Measurements from ENCODE around the gene XRN1.
A peak's percentile ranks its signal among the peaks of the same experiment; 100 is the strongest.
"Not testable (repeated sequence)": the region's sequence is repeated elsewhere in the genome, so short reads cannot be mapped to it uniquely, and the experiment has no call there.

Gene XRN1

DNA sequence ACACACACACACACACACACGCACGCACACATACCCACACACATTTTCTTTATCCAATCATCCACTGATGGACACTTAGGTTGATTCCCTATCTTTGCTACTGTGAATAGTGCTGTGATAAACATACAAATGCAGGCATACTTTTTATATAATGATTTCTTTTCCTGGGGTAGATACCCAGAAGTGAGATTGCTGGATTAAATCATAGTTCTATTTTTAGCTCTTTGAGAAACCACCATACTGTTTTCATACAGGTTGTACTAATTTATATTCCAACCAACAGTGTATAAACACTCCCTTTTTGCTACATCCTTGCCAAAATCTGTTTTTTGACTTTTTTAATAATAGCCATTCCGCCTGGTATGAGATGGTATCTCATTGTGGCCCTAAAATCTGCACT, 127.9 kb downstream of the XRN1 start:
- Mint-ChIP-seq H3K27me3 (no peaks in the 10 kb centered on the region), H3K9me3 (no peaks in the 10 kb centered on the region), H3K36me3 (peaks cover 11% of the 10 kb centered on the region), H3K4me1 (no peaks in the 10 kb centered on the region), H3K4me3 (no peak overlapping the region), H3K27ac (peak overlapping the region; percentile 6)

DNA sequence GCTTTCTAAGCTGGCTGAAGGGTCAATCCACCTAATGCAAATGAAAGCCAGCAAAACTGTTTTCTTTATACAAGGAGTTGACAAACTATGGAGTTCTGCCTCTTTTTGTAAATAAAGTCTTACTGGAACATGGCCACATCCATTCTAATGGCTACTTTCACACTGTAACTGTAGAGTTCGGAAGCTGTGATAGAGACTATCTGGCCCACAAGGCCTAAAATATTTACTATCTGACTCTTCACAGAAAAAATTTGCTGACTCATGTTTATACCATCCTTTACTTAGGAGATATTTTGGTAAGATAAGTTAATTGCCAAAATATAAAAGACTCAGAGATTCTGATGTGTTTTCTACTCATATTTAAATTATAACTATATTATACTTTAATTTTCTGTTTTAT, 128.7 kb downstream of the XRN1 start:
- no peak overlapping the region for H3K27ac Mint-ChIP-seq
- H3K4me3 Mint-ChIP-seq: no peak overlapping the region
- H3K9me3 Mint-ChIP-seq: no peaks in the 10 kb centered on the region
- H3K36me3 Mint-ChIP-seq: peaks cover 8% of the 10 kb centered on the region
- no peaks in the 10 kb centered on the region for H3K4me1 Mint-ChIP-seq
- no peaks in the 10 kb centered on the region for H3K27me3 Mint-ChIP-seq

DNA sequence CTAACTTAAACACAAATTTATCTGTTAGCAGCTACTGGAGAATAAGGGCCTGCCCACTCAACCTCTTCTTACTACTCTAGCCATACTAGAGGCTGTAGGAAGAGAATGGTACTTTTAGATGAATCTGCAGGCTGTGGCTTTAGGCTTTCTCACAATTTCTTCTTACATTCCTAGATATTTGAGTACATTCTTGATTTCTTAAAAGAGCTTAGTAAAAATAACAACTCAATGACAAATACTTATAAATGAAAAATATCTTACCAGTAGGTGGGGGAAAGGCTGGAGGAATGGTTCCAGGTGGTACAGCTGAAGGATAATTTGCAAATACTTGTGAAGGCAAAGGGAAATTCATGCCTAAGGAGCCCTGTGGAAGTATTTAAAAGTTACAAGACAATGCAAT, 129.5 kb downstream of the XRN1 start:
- Mint-ChIP-seq H3K27ac (no peak overlapping the region), H3K9me3 (no peaks in the 10 kb centered on the region), H3K27me3 (no peaks in the 10 kb centered on the region), H3K4me1 (no peaks in the 10 kb centered on the region), H3K4me3 (no peak overlapping the region), H3K36me3 (peaks cover 10% of the 10 kb centered on the region)

DNA sequence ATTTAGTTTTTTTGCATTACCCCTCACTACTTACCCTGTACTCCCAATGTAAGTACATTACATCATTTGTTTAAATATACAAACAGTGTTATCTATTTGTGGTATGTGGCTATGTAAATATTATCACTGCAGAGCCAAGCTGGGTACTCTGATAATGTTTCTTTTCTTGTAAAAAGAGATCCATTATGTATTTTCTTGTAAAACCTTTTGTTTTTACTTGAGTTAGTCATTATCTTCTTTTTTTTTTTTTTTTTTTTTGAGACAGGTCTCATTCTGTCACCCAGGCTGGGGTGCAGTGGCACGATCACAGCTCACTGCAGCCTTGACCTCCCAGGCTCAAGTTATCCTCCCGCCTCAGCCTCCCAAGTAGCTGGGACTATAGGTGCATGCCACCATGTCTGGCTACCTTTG, 131.9 kb downstream of the XRN1 start:
- H3K27me3 Mint-ChIP-seq, H3K27ac Mint-ChIP-seq, H3K9me3 Mint-ChIP-seq, H3K4me1 Mint-ChIP-seq, H3K4me3 Mint-ChIP-seq: not testable (repeated sequence)
- peaks cover 16% of the 10 kb centered on the region for H3K36me3 Mint-ChIP-seq

DNA sequence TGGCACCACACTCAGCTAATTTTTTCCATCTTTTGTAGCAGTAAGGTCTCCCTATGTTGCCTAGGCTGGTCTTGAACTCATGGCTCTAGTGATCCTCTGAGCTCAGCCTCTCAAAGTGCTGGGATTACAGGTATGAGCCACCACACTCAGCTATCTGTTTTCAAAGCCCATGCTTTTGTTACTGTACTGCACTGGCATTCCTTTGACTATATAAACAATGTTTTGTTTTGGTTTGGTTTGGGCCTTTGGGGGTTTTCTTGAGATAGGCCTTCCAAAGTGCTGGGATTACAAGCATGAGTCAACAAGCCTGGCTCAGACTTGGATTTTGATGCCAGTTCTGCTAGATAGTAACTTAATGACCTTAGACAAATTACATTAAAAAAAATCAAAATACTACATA, 132.8 kb downstream of the XRN1 start:
- peaks cover 14% of the 10 kb centered on the region for H3K36me3 Mint-ChIP-seq
- no peak overlapping the region for H3K4me3 Mint-ChIP-seq
- no peaks in the 10 kb centered on the region for H3K27me3 Mint-ChIP-seq
- no peaks in the 10 kb centered on the region for H3K9me3 Mint-ChIP-seq
- no peaks in the 10 kb centered on the region for H3K4me1 Mint-ChIP-seq
- no peak overlapping the region for H3K27ac Mint-ChIP-seq

DNA sequence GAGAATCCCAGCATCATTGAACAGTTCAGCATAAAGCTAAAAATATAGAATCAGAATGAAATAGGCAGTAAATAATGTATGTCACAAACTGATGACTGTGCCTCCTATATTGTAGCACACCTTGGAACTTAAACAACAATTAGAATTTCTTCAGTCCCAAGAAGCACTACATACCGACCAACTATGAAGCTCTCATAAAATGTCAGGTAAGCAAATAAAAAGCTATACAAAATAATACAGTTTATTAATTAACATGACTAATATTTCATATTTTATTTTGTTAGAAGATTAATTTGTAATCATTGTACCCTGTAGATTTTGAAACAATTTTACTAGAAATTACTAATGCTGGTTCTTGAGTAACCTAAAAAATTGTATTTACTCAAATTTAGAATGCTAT, 137.4 kb downstream of the XRN1 start:
- no peaks in the 10 kb centered on the region for H3K4me1 Mint-ChIP-seq
- no peak overlapping the region for H3K27ac Mint-ChIP-seq
- H3K4me3 Mint-ChIP-seq: no peak overlapping the region
- no peaks in the 10 kb centered on the region for H3K9me3 Mint-ChIP-seq
- H3K36me3 Mint-ChIP-seq: peaks cover 30% of the 10 kb centered on the region
- no peaks in the 10 kb centered on the region for H3K27me3 Mint-ChIP-seq

DNA sequence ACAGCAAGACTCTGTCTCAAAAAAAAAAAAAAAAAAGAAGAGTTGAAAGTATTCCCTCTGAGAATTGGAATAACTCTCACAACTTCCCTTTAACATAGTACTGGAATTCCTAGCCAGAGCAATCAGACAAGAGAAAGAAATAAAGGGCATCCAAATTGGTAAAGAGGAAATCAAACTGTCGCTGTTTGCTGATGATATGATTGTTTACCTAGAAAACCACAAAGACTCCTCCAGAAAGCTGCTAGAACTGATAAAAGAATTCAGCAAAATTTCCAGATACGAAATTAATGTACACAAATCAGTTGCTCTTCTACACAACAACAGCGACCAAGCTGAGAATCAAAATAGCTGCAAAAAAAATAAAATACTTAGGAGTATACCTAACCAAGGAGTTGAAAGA, 145.0 kb downstream of the XRN1 start:
- not testable (repeated sequence) for H3K4me3 Mint-ChIP-seq, H3K27me3 Mint-ChIP-seq, H3K27ac Mint-ChIP-seq, H3K4me1 Mint-ChIP-seq
- H3K9me3 Mint-ChIP-seq: peaks cover 20% of the 10 kb centered on the region
- H3K36me3 Mint-ChIP-seq: peaks cover 49% of the 10 kb centered on the region

DNA sequence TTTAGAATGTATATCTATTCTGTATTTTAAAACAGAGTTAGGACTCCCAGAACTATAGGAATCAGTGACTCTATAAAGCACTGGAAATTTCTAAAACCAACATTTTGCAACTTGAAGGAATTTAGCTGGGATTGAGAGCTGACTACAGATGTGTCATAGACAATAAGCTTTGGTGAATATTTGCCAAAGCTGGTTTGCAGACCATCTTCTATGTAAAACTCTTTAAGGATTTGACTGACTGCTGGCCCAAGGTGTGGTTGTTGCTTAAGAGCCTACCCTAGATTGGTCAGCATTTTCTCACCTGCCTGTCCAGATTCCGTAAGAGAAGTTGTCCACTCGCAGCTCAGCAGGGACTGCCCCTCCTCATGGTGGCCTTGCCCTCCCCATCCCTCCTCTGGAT, 149.2 kb downstream of the XRN1 start:
- Mint-ChIP-seq H3K36me3 (peaks cover 25% of the 10 kb centered on the region), H3K4me1 (no peaks in the 10 kb centered on the region), H3K27me3 (no peaks in the 10 kb centered on the region), H3K9me3 (peaks cover 15% of the 10 kb centered on the region), H3K4me3 (no peak overlapping the region), H3K27ac (no peak overlapping the region)

DNA sequence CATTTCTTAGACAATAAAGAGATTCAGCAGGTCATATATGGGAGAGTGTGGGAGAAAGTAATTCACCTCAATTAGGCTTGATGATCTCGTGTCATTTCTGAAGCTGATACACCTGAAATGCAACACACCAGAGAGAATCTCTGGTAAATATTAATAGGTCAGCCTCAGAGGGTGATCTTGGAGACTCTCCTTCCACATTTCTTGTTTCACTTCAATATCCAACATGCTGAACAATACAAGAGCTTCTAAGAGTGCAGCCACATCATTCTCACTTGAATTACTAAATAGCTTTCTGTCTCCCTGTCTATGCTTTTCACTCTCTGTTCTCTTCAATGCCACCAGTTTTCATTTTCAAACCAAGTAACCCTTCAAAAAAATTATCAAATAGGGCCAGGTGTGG, 151.3 kb downstream of the XRN1 start:
- Mint-ChIP-seq H3K27me3 (no peaks in the 10 kb centered on the region), H3K9me3 (peaks cover 2% of the 10 kb centered on the region), H3K4me1 (no peaks in the 10 kb centered on the region), H3K27ac (no peak overlapping the region), H3K36me3 (peaks cover 11% of the 10 kb centered on the region), H3K4me3 (no peak overlapping the region)

DNA sequence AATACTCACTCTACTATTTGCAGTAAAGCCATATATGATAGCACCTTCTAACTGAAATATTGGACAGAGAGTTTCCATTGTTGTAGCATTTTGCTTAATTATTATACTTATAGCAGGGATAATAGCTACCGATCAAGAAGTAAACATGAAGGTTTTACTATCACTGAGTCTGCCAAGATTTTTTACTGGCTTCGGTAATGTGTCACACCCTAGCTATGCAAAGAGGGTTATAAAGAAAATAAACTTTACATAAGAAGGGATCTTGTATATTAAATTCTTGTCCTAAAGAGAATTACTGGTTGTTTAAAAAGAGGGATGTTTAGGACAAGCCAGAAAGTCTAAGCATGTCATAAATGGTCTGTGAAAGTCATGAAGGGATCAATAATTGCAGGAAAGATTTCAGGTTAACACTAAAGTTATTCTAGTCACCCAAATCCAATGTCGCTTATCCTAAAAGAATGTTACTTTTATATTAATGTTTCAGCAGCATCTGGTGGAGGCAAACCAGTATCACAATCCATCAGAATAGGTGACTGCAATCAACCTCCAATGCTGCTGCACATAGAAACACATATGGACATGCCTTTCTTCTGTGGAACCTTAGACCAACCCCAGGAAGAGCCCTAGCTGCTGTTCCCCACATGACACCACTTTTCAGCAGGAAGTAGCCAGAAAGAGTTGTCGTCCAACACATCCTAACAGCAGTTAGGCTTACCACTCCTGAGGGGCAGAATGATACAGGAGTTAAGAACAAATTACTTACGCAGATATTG, 159.8 kb downstream of the XRN1 start:
- H3K4me1 Mint-ChIP-seq: no peaks in the 10 kb centered on the region
- no peak overlapping the region for H3K27ac Mint-ChIP-seq
- H3K4me3 Mint-ChIP-seq: no peak overlapping the region
- peaks cover 5% of the 10 kb centered on the region for H3K36me3 Mint-ChIP-seq
- no peaks in the 10 kb centered on the region for H3K27me3 Mint-ChIP-seq
- H3K9me3 Mint-ChIP-seq: peaks cover 4% of the 10 kb centered on the region

DNA sequence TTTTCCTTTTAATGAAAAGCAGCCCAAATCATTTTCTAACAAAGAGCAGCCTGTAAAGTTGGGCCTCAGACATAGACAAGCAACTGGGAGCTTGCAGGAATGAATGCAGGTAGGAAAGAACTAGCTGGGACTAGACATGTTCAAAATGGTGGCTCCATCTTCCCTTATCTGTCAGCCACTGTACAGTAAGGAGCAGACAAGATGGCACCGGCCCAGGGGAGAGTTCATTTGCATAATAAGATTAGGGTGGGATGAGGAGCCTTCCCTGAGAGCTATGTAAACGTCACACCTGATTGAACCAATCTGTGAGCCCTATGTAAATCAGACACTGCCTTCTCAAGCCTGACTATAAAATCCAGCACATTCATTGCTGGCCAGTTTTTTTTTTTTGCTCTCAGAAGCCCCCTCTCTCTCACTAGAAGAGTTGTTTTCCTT, 162.7 kb downstream of the XRN1 start:
- Mint-ChIP-seq H3K27me3 (no peaks in the 10 kb centered on the region), H3K36me3 (peaks cover 4% of the 10 kb centered on the region), H3K9me3 (peaks cover 4% of the 10 kb centered on the region), H3K27ac (no peak overlapping the region), H3K4me1 (no peaks in the 10 kb centered on the region), H3K4me3 (no peak overlapping the region)

DNA sequence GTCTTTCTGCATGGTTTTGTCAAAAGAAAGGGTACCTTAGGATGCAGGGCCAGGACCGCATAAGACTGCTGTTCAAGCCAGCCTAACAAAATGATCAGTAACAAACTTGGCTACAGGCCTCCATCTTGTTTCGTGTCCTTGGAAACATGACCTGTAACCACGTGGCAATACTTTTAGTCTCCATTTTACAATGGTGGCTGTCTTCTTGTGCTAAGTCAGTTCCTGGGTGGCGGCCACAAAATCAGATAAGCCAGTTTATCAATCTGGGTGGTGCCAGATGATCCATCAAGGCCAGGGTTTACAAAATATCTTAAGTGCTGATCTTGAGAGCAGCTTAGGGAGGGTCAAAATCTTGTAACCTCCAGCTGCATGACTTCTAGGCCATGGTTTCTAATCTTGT, 165.3 kb downstream of the XRN1 start:
- H3K9me3 Mint-ChIP-seq: no peaks in the 10 kb centered on the region
- no peak overlapping the region for H3K4me3 Mint-ChIP-seq
- no peaks in the 10 kb centered on the region for H3K36me3 Mint-ChIP-seq
- no peaks in the 10 kb centered on the region for H3K27me3 Mint-ChIP-seq
- H3K27ac Mint-ChIP-seq: no peak overlapping the region
- H3K4me1 Mint-ChIP-seq: no peaks in the 10 kb centered on the region

DNA sequence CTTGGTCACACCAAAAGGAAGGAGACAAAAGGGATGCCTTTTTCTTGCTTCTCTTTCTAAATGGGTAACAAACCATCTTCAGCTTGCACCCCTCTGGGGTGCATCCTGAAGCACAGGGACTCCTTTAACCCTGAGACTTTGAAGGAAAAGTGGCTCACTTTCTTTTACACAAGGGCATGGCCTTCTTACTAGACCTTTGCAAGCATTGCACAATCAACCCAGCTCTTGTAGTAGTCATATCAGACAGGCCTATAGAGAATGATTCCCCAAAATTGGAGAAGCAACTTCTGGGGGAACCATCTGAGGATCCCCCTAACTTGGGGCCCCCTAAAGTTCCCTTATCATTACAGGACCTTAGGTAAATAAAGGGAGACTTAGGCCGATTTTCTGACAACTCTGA, 166.4 kb downstream of the XRN1 start:
- Mint-ChIP-seq H3K36me3 (no peaks in the 10 kb centered on the region), H3K9me3 (no peaks in the 10 kb centered on the region), H3K4me3 (no peak overlapping the region), H3K27me3 (no peaks in the 10 kb centered on the region), H3K4me1 (no peaks in the 10 kb centered on the region), H3K27ac (no peak overlapping the region)

DNA sequence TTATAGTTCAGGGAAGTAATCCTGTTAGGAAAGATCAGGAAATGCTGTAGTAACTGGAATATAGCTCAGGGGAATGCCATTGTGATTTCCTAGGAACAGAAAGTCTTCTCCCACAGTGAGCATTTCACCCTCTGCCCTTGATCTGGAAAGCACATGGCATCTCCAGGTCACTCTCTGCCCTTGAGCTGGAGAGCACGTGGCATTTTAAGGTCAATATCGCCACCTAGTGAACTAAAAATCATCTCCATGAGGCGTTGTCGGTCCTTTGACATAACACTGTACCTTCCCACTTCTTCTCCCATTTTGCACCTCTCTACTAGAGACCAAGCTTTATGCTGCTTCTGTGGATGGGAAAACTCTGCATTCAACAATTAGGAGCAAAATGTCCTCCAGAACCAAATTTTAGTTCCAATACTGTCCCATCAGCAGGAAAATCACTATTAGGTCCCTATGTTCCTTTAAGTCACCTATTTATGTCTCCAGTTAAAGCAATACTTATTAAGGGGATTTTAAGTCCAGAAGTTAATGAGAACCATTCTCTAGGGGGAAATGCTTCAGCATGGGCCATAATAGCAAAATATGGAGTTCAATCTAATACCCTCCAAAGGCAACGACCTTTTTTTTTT, 167.8 kb downstream of the XRN1 start:
- H3K27ac Mint-ChIP-seq: no peak overlapping the region
- H3K4me1 Mint-ChIP-seq: no peaks in the 10 kb centered on the region
- no peaks in the 10 kb centered on the region for H3K27me3 Mint-ChIP-seq
- no peaks in the 10 kb centered on the region for H3K36me3 Mint-ChIP-seq
- H3K9me3 Mint-ChIP-seq: no peaks in the 10 kb centered on the region
- no peak overlapping the region for H3K4me3 Mint-ChIP-seq

DNA sequence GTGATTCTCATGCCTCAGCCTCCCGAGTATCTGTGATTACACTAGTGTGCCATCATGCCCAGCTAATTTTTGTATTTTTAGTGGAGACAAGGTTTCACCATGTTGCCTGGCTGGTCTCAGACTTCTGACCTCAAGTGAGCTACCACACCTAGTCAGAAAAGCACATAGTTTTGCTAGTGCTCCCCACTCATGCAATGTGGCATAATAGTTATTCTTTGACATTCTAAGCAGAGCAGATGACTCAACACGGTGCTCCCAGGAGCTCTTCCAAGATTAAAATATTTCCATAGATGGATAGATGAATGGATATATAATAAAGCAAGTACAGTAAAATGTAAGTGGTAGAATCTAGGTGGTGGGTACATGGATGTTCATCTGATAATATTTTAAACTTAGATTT, 169.4 kb downstream of the XRN1 start:
- Mint-ChIP-seq H3K9me3 (no peaks in the 10 kb centered on the region), H3K4me3 (no peak overlapping the region)

DNA sequence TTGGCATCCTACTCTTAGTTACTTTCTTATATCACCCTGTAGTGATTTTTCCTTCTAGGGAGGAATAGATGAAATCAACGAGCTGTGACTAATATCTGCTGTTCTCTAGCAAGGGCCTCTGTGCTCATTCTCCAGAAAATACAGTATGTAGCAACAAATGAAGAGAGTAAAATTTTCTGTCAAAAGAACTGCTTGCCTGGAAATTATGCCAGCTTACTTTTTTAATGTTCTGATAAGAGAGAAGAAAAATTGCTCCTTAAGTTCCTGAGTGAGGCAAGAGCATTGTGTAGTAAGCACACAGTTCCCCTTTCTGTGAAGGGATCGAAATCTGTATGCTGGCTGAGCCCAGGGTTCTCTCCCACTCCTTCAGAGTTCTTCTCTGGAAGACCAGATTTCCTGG, 171.1 kb downstream of the XRN1 start:
- no peaks in the 10 kb centered on the region for H3K4me1 Mint-ChIP-seq
- H3K27ac Mint-ChIP-seq: no peak overlapping the region
- H3K9me3 Mint-ChIP-seq: no peaks in the 10 kb centered on the region
- H3K27me3 Mint-ChIP-seq: no peaks in the 10 kb centered on the region
- no peaks in the 10 kb centered on the region for H3K36me3 Mint-ChIP-seq
- H3K4me3 Mint-ChIP-seq: no peak overlapping the region

More for the DNA sequence above, 169.4 kb downstream of the XRN1 start:
- H3K27me3 Mint-ChIP-seq: no peaks in the 10 kb centered on the region
- no peaks in the 10 kb centered on the region for H3K4me1 Mint-ChIP-seq
- no peaks in the 10 kb centered on the region for H3K36me3 Mint-ChIP-seq
- H3K27ac Mint-ChIP-seq: no peak overlapping the region

DNA sequence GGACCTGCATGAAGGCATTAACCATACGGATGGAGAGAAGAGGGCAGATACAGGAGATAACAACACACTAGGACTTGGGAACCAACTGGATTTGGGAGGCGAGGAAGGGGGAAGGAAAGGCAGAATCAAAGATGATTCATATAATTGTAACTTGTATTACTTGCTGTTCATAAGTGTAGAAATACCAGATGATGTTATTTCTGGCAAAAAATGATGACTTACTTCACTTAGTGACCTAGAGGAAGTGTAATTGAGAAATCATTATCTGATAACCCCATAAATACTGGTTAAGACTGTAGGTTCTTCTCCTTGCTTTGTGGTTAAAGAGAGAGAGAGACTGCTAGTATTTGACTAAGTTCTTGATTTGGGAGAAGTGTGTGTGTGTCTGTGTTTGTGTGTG, 172.0 kb downstream of the XRN1 start:
- H3K4me3 Mint-ChIP-seq: no peak overlapping the region
- H3K4me1 Mint-ChIP-seq: no peaks in the 10 kb centered on the region
- H3K27ac Mint-ChIP-seq: no peak overlapping the region
- H3K27me3 Mint-ChIP-seq: no peaks in the 10 kb centered on the region
- no peaks in the 10 kb centered on the region for H3K9me3 Mint-ChIP-seq
- H3K36me3 Mint-ChIP-seq: no peaks in the 10 kb centered on the region

Data from activated naive CD4-positive, alpha-beta T cell treated with anti-CD3 and anti-CD28 coated beads, Interleukin-2, amount 50 U/mL, for 24 hours (primary cell).